ENCODE results near the gene UBA3. TPM values are rescaled to one million over a fixed set of nuclear protein-coding genes. Genes with fewer than 3 reads are reported as not detected.

UBA3 gene
- total RNA-seq, 1 experiment from 2014 or later, result 64.2 TPM

DNA sequence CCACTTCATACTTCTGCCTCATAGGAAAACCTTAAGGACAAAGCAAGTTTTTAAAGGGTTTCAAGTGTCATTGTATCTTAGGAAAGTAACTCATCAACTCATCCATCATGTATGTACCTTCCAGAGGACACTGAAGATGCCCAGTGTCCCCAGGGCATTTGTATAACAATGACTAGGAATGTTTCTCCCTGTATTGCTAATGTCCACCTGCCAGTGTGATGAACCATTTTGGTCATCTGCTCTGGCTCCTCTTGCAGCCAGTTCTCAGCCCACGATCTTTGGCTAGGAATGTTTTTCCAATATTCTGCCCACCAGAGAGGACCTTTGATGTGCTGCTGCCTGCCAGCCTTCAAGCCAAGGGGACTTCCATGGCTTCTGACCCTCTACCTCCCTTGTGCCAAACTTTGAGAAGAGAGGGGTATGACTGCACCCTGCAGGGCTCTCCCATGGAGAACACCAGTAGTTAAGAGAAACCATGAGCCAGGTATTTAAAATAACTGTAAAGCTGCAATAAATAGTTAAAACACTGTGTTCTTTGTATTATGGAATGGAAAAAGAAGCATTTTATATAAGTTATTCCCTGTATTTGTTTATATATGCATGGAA is 30.9 kb upstream of the UBA3 start:
- Mint-ChIP-seq H3K36me3 (ENCODE audit: insufficient read depth, unreplicated experiment) (no peaks in the 10 kb centered on the region), H3K27ac (ENCODE audit: unreplicated experiment) (no peak overlapping the region), H3K4me3 (ENCODE audit: low read depth, unreplicated experiment) (no peak overlapping the region), H3K27me3 (ENCODE audit: unreplicated experiment) (no peaks in the 10 kb centered on the region), H3K4me1 (ENCODE audit: low read depth, unreplicated experiment) (peaks cover 13% of the 10 kb centered on the region), H3K9me3 (ENCODE audit: low read depth, unreplicated experiment) (no peaks in the 10 kb centered on the region)
- TF ChIP-seq, protein P1, sequence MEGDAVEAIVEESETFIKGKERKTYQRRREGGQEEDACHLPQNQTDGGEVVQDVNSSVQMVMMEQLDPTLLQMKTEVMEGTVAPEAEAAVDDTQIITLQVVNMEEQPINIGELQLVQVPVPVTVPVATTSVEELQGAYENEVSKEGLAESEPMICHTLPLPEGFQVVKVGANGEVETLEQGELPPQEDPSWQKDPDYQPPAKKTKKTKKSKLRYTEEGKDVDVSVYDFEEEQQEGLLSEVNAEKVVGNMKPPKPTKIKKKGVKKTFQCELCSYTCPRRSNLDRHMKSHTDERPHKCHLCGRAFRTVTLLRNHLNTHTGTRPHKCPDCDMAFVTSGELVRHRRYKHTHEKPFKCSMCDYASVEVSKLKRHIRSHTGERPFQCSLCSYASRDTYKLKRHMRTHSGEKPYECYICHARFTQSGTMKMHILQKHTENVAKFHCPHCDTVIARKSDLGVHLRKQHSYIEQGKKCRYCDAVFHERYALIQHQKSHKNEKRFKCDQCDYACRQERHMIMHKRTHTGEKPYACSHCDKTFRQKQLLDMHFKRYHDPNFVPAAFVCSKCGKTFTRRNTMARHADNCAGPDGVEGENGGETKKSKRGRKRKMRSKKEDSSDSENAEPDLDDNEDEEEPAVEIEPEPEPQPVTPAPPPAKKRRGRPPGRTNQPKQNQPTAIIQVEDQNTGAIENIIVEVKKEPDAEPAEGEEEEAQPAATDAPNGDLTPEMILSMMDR (IDR thresholded peaks at IDR 0.05; ENCODE audit: unreplicated experiment), result no peak
- CTCF ChIA-PET, result no interaction called here
- intact Hi-C loops (cut with micrococcal nuclease; ENCODE audit: unreplicated experiment), result no loop called here
- no TSS peak for BruUV-seq (replicated peaks)
- DNase-seq, result no peak

DNA sequence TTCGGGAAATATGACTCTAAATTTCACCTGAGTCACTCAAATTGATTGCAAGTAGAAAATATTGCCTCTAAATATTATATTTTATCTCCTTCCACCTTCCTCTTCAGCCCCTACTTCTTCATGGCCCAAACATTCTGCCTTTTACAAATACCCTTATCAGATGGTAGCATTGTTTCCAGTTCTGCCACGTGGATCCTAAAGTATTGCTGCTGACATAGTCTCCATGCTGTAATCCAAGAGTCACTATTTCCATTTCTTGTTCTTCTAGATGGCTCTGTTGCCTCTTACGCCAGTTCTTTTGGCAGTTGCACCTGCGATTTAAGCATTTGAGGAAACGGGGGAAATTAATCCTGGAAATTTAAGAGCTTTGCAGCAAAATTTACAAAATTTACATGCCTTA is 28.6 kb upstream of the UBA3 start:
- BruUV-seq (replicated peaks), result no TSS peak
- Mint-ChIP-seq H3K9me3 (ENCODE audit: low read depth, unreplicated experiment) (no peaks in the 10 kb centered on the region), H3K27me3 (ENCODE audit: unreplicated experiment) (no peaks in the 10 kb centered on the region), H3K36me3 (ENCODE audit: insufficient read depth, unreplicated experiment) (peaks cover 6% of the 10 kb centered on the region), H3K4me1 (ENCODE audit: low read depth, unreplicated experiment) (peaks cover 10% of the 10 kb centered on the region), H3K27ac (ENCODE audit: unreplicated experiment) (no peak overlapping the region), H3K4me3 (ENCODE audit: low read depth, unreplicated experiment) (no peak overlapping the region)
- no peak for DNase-seq
- intact Hi-C loops (cut with micrococcal nuclease; ENCODE audit: unreplicated experiment), result no loop called here
- TF ChIP-seq, protein P1 (IDR thresholded peaks at IDR 0.05; ENCODE audit: unreplicated experiment), result no peak
- CTCF ChIA-PET, result no interaction called here

DNA sequence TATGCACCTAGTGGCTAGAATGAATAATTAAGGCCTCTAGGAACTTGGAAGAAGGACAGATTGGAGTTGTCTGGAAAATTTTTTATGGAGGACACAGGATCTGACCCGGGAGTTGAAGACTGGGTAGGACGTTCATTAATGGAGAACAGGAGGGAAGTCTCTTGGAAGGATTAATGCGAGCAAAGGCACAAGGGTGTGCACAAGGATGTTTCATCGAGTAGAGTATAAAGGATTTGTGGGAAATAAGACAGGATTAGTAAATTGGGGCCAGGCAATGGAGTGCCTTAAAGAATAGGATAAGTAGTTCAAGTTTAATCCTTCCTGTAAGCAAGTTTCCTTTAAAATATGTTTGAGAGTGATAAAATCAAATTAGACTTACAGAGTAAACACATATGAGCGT is 27.7 kb upstream of the UBA3 start:
- intact Hi-C loops (cut with micrococcal nuclease; ENCODE audit: unreplicated experiment), result no loop called here
- Mint-ChIP-seq H3K27ac (ENCODE audit: unreplicated experiment) (no peak overlapping the region), H3K9me3 (ENCODE audit: low read depth, unreplicated experiment) (no peaks in the 10 kb centered on the region), H3K27me3 (ENCODE audit: unreplicated experiment) (no peaks in the 10 kb centered on the region), H3K4me3 (ENCODE audit: low read depth, unreplicated experiment) (no peak overlapping the region), H3K36me3 (ENCODE audit: insufficient read depth, unreplicated experiment) (peaks cover 6% of the 10 kb centered on the region), H3K4me1 (ENCODE audit: low read depth, unreplicated experiment) (peaks cover 8% of the 10 kb centered on the region)
- TF ChIP-seq, protein P1 (IDR thresholded peaks at IDR 0.05; ENCODE audit: unreplicated experiment), result no peak
- CTCF ChIA-PET, result no interaction called here
- BruUV-seq (replicated peaks), result no TSS peak
- no peak for DNase-seq

DNA sequence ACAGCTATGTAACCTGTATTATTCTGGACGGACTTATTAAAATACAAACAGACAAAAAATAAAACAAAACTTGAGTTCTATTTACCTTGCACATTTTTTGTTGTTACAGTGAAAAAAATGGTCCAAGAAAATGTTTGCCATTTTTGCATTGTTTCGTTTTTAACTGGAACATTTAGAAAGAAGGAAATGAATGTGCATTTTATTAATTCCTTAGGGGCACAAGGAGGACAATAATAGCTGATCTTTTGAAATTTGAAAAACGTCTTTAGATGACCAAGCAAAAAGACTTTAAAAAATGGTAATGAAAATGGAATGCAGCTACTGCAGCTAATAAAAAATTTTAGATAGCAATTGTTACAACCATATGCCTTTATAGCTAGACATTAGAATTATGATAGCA is 25.2 kb upstream of the UBA3 start:
- CTCF ChIA-PET, result interaction anchor here (2.2 kb wide), 1 partner anchor 11 kb away, joined by 8 read pairs; no protein-coding TSS in a partner anchor
- TF ChIP-seq, protein P1 (IDR thresholded peaks at IDR 0.05; ENCODE audit: unreplicated experiment), result no peak
- H3K27me3 Mint-ChIP-seq (ENCODE audit: unreplicated experiment), result no peaks in the 10 kb centered on the region
- H3K27ac Mint-ChIP-seq (ENCODE audit: unreplicated experiment), result no peak overlapping the region
- intact Hi-C loops (cut with micrococcal nuclease; ENCODE audit: unreplicated experiment), result no loop called here
- DNase-seq, result no peak
- no TSS peak for BruUV-seq (replicated peaks)
- H3K4me1 Mint-ChIP-seq (ENCODE audit: low read depth, unreplicated experiment), result peaks cover 17% of the 10 kb centered on the region
- peaks cover 6% of the 10 kb centered on the region for H3K36me3 Mint-ChIP-seq (ENCODE audit: insufficient read depth, unreplicated experiment)
- H3K4me3 Mint-ChIP-seq (ENCODE audit: low read depth, unreplicated experiment), result no peak overlapping the region
- no peaks in the 10 kb centered on the region for H3K9me3 Mint-ChIP-seq (ENCODE audit: low read depth, unreplicated experiment)

Measured in Calu3 (cell line).